Vagina (tissue), 2 donors: ENCODE results near the gene IFT80.

Experiments
- CTCF ChIP-seq, 3 experiments: fragments of 450-650 bp in 2 of 3; fragments of 200-600 bp in 1 of 3; sonication (generic) in 1 of 3; IDR thresholded peaks; one replicate each; pipeline ENCODE4 v1.5.1; 2017 to 2019; ENCODE audit warnings: antibody characterized with exemption in 3 of 3, mild to moderate bottlenecking in 2 of 3, moderate library complexity in 2 of 3
- POLR2A ChIP-seq, 2 donors: fragments of 450-650 bp; IDR thresholded peaks; one replicate each; pipeline ENCODE4 v1.6.1; 2017; ENCODE audit warnings: antibody characterized with exemption in 2 of 2, mild to moderate bottlenecking in 2 of 2, moderate library complexity in 2 of 2
- POLR2AphosphoS5 ChIP-seq, 2 donors: sonication (generic); formaldehyde crosslinking; IDR thresholded peaks; one replicate each; pipeline ENCODE4 v1.9.0; 2017; ENCODE audit warnings: antibody characterized with exemption in 2 of 2, mild to moderate bottlenecking in 2 of 2, low read depth in 1 of 2; ENCODE audit not compliant: insufficient read depth in 1 of 2

GRCh38 chr3:160218136-160218535, 180.9 kb downstream of the IFT80 start:
- TF ChIP-seq POLR2A (IDR thresholded peaks at IDR 0.05) (no peak), CTCF (IDR thresholded peaks at IDR 0.05) (no peak), POLR2AphosphoS5 (IDR thresholded peaks at IDR 0.05; ENCODE audit: insufficient read depth in 1 of 2, low read depth in 1 of 2) (no peak)
